GM23248 (cell line): ENCODE data around the gene NCOA5.

Experiments used
- EZH2 ChIP-seq: fragments of 200-600 bp; sonication (generic); IDR thresholded peaks from 2 replicates; pipeline ENCODE4 v1.6.1; 2018; ENCODE audit warnings: antibody characterized with exemption, mild to moderate bottlenecking; ENCODE audit not compliant: insufficient read depth, poor library complexity, severe bottlenecking
- EZH2phosphoT487 ChIP-seq: fragments of 200-600 bp; sonication (generic); IDR thresholded peaks from 2 replicates; pipeline ENCODE4 v1.6.1; 2018; ENCODE audit warnings: antibody characterized with exemption, moderate library complexity, mild to moderate bottlenecking, low read depth; ENCODE audit not compliant: insufficient read depth

- no peak for TF ChIP-seq EZH2
- TF ChIP-seq EZH2phosphoT487: no peak
These were observed 75.0 kb downstream of the NCOA5 start for GRCh38 chr20:46014517-46015396.
